T-cell (primary cell): ENCODE measurements around the gene BMP8B. TPM values are rescaled to one million over a fixed set of nuclear protein-coding genes. Genes with fewer than 3 reads are reported as not detected.
"Not testable (repeated sequence)": the region's sequence is repeated elsewhere in the genome, so short reads cannot be mapped to it uniquely, and the experiment has no call there.

Experiments
- ATAC-seq, 4 experiments: fragments of 200-7000 bp in 3 of 4; fragments of 150-1000 bp in 1 of 4; cut with Tn5 transposase; replicated peaks in 1 of 4; 1 replicate in 3 of 4; 2 replicates in 1 of 4; pipeline ENCODE4 v1.10.0; 2021; ENCODE audit warnings: moderate library complexity in 3 of 4, mild to moderate bottlenecking in 2 of 4, moderate number of reproducible peaks in 1 of 4
- CTCF ChIA-PET, 2 donors: fragments of 300-600 bp; sonication (Branson Sonifier 250); formaldehyde crosslinking; loops; one replicate each; lab custom pipeline; 2022; ENCODE audit warnings: antibody characterized with exemption in 2 of 2; lab: Charles Lee
- POLR2A ChIA-PET, 2 donors: fragments of 300-600 bp; sonication (Branson Sonifier 250); formaldehyde crosslinking; loops; one replicate each; lab custom pipeline; 2022; ENCODE audit warnings: antibody characterized with exemption in 2 of 2; lab: Charles Lee
- DNase-seq, 35 experiments: peaks; one replicate each; pipeline versions ENCODE4 v3.0.0 to v3.0.0-alpha.2; 2013 to 2023
- H3K27ac ChIP-seq: one replicate; pipeline ENCODE4 v1.5.1; 2013; ENCODE audit warnings: low read length
- H3K27me3 ChIP-seq, 2 experiments: replicated peaks in 1 of 2; 1 replicate in 1 of 2; 2 replicates in 1 of 2; pipeline versions ENCODE4 v1.6.1 to v1.7.0; 2013; ENCODE audit warnings: low read length in 1 of 2, mixed read lengths in 1 of 2; ENCODE audit not compliant: control insufficient read depth in 2 of 2, insufficient read depth in 2 of 2; ENCODE audit errors: extremely low read depth in 1 of 2
- H3K36me3 ChIP-seq, 2 donors: 1 replicate in 1 of 2; 2 replicates in 1 of 2; pipeline versions ENCODE4 v1.6.1 to v1.7.0; 2013; ENCODE audit warnings: low read length in 1 of 2; ENCODE audit not compliant: control insufficient read depth in 2 of 2, insufficient read depth in 1 of 2; ENCODE audit errors: extremely low read depth in 1 of 2
- H3K4me1 ChIP-seq, 2 experiments: 1 replicate in 1 of 2; 2 replicates in 1 of 2; pipeline versions ENCODE4 v1.6.1 to v1.7.0; 2013; ENCODE audit warnings: low read length in 2 of 2, mixed read lengths in 1 of 2; ENCODE audit not compliant: insufficient read depth in 2 of 2, control insufficient read depth in 1 of 2; ENCODE audit errors: extremely low read depth in 1 of 2
- H3K4me3 ChIP-seq, 2 donors: 1 replicate in 1 of 2; 2 replicates in 1 of 2; pipeline versions ENCODE4 v1.5.1 to v1.7.0; 2013; ENCODE audit warnings: mild to moderate bottlenecking in 2 of 2, low read length in 1 of 2, moderate library complexity in 1 of 2; ENCODE audit not compliant: control insufficient read depth in 1 of 2; ENCODE audit errors: extremely low read depth in 1 of 2
- H3K9me3 ChIP-seq: 2 replicates; pipeline ENCODE4 v1.7.0; 2013
- H3K27ac Mint-ChIP-seq, 2 donors: one replicate each; pipeline ENCODE4 v1.8.0; 2020 to 2021; ENCODE audit warnings: mild to moderate bottlenecking in 2 of 2, mixed read lengths in 2 of 2
- H3K27me3 Mint-ChIP-seq, 2 donors: one replicate each; pipeline ENCODE4 v1.8.0; 2021 to 2022; ENCODE audit warnings: mixed read lengths in 2 of 2
- H3K36me3 Mint-ChIP-seq: one replicate; pipeline ENCODE4 v1.8.0; 2021; ENCODE audit warnings: mixed read lengths
- H3K4me1 Mint-ChIP-seq, 3 donors: one replicate each; pipeline ENCODE4 v1.8.0; 2020 to 2022; ENCODE audit warnings: mixed read lengths in 3 of 3, mild to moderate bottlenecking in 1 of 3
- H3K4me3 Mint-ChIP-seq, 3 donors: one replicate each; pipeline ENCODE4 v1.8.0; 2020 to 2022; ENCODE audit warnings: mild to moderate bottlenecking in 3 of 3, mixed read lengths in 3 of 3, moderate library complexity in 3 of 3
- H3K9me3 Mint-ChIP-seq, 3 donors: one replicate each; pipeline ENCODE4 v1.8.0; 2020 to 2022; ENCODE audit warnings: mixed read lengths in 3 of 3
- WGBS: methylation state at CpG from one replicate; pipeline ENCODE4 v1.1.5; 2013; ENCODE audit warnings: missing lambda C conversion rate; ENCODE audit not compliant: insufficient coverage; 5-methylcytosine and 5-hydroxymethylcytosine counted together
- total RNA-seq, 35 experiments: library from RNA in 6 of 35; stranded (reverse) in 6 of 35; fragments of 120-200 nt in 1 of 35; gene quantifications; one replicate each; pipeline versions ENCODE4 v1.2.1 to v1.2.4 and lab custom pipeline; 2013 to 2026

Gene BMP8B
- total RNA-seq, 5 donors from 2014 or later (not counting 1 experiment from before 2014, with no cell fraction given) = 0.33 to 1.3 (median 0.76) TPM

- no peaks in the 10 kb centered on the region for H3K9me3 ChIP-seq
- WGBS = no CpG with 5 or more reads among the region's 6 CpGs
- Mint-ChIP-seq H3K27ac (no peak overlapping the region), H3K36me3 (no peaks in the 10 kb centered on the region), H3K4me1 (no peaks in the 10 kb centered on the region), H3K27me3 (peaks cover 19 to 27% of the 10 kb centered on the region in 2 donors), H3K9me3 (no peaks in the 10 kb centered on the region), H3K4me3 (no peak overlapping the region)
- peaks cover 3 to 12% of the 10 kb centered on the region in 2 experiments for H3K27me3 ChIP-seq
- ATAC-seq (no peak), DNase-seq (no peak)
- H3K36me3 ChIP-seq = no peaks in the 10 kb centered on the region
- no peak overlapping the region for H3K4me3 ChIP-seq
- ChIA-PET CTCF (interaction anchor here in 1 of 2 donors (0.7 kb wide), 1 partner anchor 84 kb away, joined by 3 read pairs; no protein-coding TSS in a partner anchor), POLR2A (no interaction called here)
- no peaks in the 10 kb centered on the region for H3K4me1 ChIP-seq
- no peak overlapping the region for H3K27ac ChIP-seq
Observed at GRCh38 chr1:39826583-39826982, 37.9 kb upstream of the BMP8B start.

GRCh38 chr1:39825432-39825941 lies 36.8 kb upstream of the BMP8B start:
- Histone ChIP-seq H3K27ac (no peak overlapping the region), H3K27me3 (peaks cover 3 to 16% of the 10 kb centered on the region in 2 experiments), H3K4me3 (no peak overlapping the region), H3K36me3 (no peaks in the 10 kb centered on the region), H3K4me1 (no peaks in the 10 kb centered on the region), H3K9me3 (no peaks in the 10 kb centered on the region)
- ATAC-seq (no peak), DNase-seq (no peak)
- no peak overlapping the region for H3K27ac Mint-ChIP-seq
- POLR2A ChIA-PET = no interaction called here
- no peaks in the 10 kb centered on the region for H3K36me3 Mint-ChIP-seq
- no peaks in the 10 kb centered on the region for H3K4me1 Mint-ChIP-seq
- no peaks in the 10 kb centered on the region for H3K9me3 Mint-ChIP-seq
- H3K27me3 Mint-ChIP-seq = peaks cover 19 to 27% of the 10 kb centered on the region in 2 donors
- CTCF ChIA-PET = interaction anchor here in 1 of 2 donors (0.6 kb wide), 1 partner anchor 166 kb away, joined by 5 read pairs; no protein-coding TSS in a partner anchor
- H3K4me3 Mint-ChIP-seq = no peak overlapping the region
- 78% methylated on average over 3 of the region's 7 CpGs for WGBS

DNA sequence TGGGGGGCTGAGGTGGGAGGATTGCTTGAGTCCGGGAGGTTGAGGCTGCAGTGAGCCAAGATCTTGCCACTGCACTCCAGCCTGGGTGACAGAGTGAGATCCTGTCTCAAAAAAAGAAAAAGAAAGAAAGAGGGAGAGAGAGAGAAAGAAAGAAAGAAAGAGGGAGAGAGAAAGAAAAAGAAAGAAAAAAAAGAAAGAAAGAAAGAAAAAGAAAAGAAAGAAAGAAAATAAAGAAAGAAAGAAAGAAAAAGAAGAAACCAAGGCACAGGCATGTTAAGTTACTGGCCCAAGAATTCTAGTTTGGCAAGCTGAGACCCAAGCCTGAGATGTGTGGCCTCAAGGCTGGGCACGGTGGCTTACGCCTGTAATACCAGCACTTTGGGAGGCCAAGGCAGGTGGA lies 34.8 kb upstream of the BMP8B start:
- CTCF ChIA-PET, H3K9me3 Mint-ChIP-seq, ATAC-seq, H3K36me3 ChIP-seq, H3K4me3 ChIP-seq, H3K4me1 Mint-ChIP-seq, POLR2A ChIA-PET, H3K27ac ChIP-seq, H3K36me3 Mint-ChIP-seq, DNase-seq, H3K4me1 ChIP-seq, H3K27ac Mint-ChIP-seq, H3K4me3 Mint-ChIP-seq, H3K9me3 ChIP-seq: not testable (repeated sequence)
- H3K27me3 Mint-ChIP-seq = peaks cover 15 to 16% of the 10 kb centered on the region in 2 donors
- 86% methylated on average over 1 of the region's 3 CpGs for whole genome bisulfite sequencing
- peaks cover 0 to 30% of the 10 kb centered on the region in 2 experiments for H3K27me3 ChIP-seq

GRCh38 chr1:39822146-39822545 lies 33.5 kb upstream of the BMP8B start:
- no peaks in the 10 kb centered on the region for H3K9me3 Mint-ChIP-seq
- H3K27ac ChIP-seq = no peak overlapping the region
- peaks cover 0 to 37% of the 10 kb centered on the region in 2 experiments for H3K27me3 ChIP-seq
- H3K36me3 ChIP-seq = no peaks in the 10 kb centered on the region
- H3K4me1 ChIP-seq = peaks cover 0 to 12% of the 10 kb centered on the region in 2 experiments
- H3K4me3 ChIP-seq = no peak overlapping the region
- H3K9me3 ChIP-seq = no peaks in the 10 kb centered on the region
- H3K27me3 Mint-ChIP-seq = peaks cover 16% of the 10 kb centered on the region in 2 donors
- no peak overlapping the region for H3K4me3 Mint-ChIP-seq
- ChIA-PET CTCF (interaction anchor here (0.5 to 0.6 kb wide), 2 partner anchors 80 to 1255 kb away, joined by 3 read pairs; no protein-coding TSS in a partner anchor), POLR2A (no interaction called here)
- ATAC-seq (no peak), DNase-seq (no peak)
- peaks cover 5 to 6% (median 5%) of the 10 kb centered on the region in 3 donors for H3K4me1 Mint-ChIP-seq
- H3K27ac Mint-ChIP-seq = no peak overlapping the region
- no peaks in the 10 kb centered on the region for H3K36me3 Mint-ChIP-seq
- 46% methylated on average over 3 of the region's 5 CpGs for WGBS

DNA sequence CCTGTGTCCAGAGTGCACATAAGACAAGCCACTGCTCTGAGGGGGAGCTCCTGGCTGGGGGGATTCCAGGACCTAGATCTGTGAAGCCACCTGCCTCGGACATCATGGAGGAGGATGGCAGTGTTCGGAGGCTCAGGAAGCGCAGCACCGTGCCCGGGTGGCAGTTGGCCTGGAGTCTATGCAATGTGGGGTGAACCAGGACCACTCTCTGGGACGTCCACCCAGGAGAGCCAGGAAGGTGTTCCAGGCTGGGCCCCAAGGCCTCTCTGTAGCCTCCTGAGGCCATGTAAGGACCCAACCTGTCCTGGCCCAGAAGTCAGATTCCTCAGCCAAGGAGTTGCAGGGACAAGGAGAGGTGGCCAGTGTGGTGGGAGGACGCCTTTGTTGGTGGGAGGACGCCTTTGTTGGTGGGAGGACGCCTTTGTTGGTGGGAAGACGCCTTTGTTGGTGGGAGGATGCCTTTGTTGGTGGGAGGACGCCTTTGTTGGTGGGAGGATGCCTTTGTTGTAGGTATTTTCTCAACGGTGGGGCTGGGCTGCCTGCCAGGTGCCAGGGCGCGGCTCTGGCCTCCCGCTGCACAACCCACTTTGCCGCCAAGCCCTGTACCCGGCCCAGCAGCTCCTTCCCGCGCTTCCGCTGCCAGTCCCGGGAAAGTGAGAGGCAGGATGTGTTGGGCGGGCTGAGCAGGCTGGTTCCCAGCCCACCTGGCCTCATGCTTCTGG lies 30.6 kb upstream of the BMP8B start:
- peaks cover 5 to 17% (median 10%) of the 10 kb centered on the region in 3 donors for H3K4me1 Mint-ChIP-seq
- H3K27me3 ChIP-seq = peaks cover 0 to 48% of the 10 kb centered on the region in 2 experiments
- ChIA-PET CTCF (interaction anchor here in 1 of 2 donors (0.6 to 1.1 kb wide), 2 partner anchors 155 to 462 kb away, joined by 3 read pairs; no protein-coding TSS in a partner anchor), POLR2A (no interaction called here)
- no peaks in the 10 kb centered on the region for H3K36me3 ChIP-seq
- H3K27ac ChIP-seq = no peak overlapping the region
- peak in 3 of 35 experiments; percentile 2 to 9 (median 4) for DNase-seq
- no peak for ATAC-seq
- no peaks in the 10 kb centered on the region for H3K9me3 ChIP-seq
- no peak overlapping the region for H3K4me3 Mint-ChIP-seq
- no peaks in the 10 kb centered on the region for H3K36me3 Mint-ChIP-seq
- peaks cover 0 to 17% of the 10 kb centered on the region in 2 experiments for H3K4me1 ChIP-seq
- no peaks in the 10 kb centered on the region for H3K9me3 Mint-ChIP-seq
- 67% methylated on average over 15 of the region's 22 CpGs for whole genome bisulfite sequencing
- H3K27ac Mint-ChIP-seq = no peak overlapping the region
- peaks cover 21% of the 10 kb centered on the region in 2 donors for H3K27me3 Mint-ChIP-seq
- no peak overlapping the region for H3K4me3 ChIP-seq

GRCh38 chr1:39818482-39818881 lies 29.8 kb upstream of the BMP8B start:
- Mint-ChIP-seq H3K36me3 (no peaks in the 10 kb centered on the region), H3K27me3 (peaks cover 19 to 21% of the 10 kb centered on the region in 2 donors), H3K9me3 (no peaks in the 10 kb centered on the region), H3K4me1 (peaks cover 5 to 17% (median 10%) of the 10 kb centered on the region in 3 donors), H3K4me3 (no peak overlapping the region), H3K27ac (no peak overlapping the region)
- Histone ChIP-seq H3K4me1 (peaks cover 0 to 17% of the 10 kb centered on the region in 2 experiments), H3K27me3 (peaks cover 0 to 48% of the 10 kb centered on the region in 2 experiments), H3K27ac (no peak overlapping the region), H3K4me3 (no peak overlapping the region), H3K36me3 (no peaks in the 10 kb centered on the region), H3K9me3 (no peaks in the 10 kb centered on the region)
- ATAC-seq = no peak
- POLR2A ChIA-PET = no interaction called here
- WGBS = 100% methylated on average over 2 of the region's 2 CpGs
- no peak for DNase-seq
- CTCF ChIA-PET = interaction anchor here (1.2 to 2.2 kb wide), 2 partner anchors 28 to 84 kb away, joined by 3 to 10 read pairs; partner anchors contain the start of gene MYCL (in 1 of the 2)
